Loucy (cell line): Measurements from ENCODE around the gene EVC.

ENCODE experiments used
- H2AFZ ChIP-seq: fragments of 200-600 bp; sonication (generic); 2 replicates; pipeline ENCODE4 v1.6.0; 2016; ENCODE audit warnings: antibody characterized with exemption, mild to moderate bottlenecking, low read length, moderate library complexity
- H3F3A ChIP-seq: fragments of 200-600 bp; 2 replicates; pipeline ENCODE4 v1.6.0; 2016; ENCODE audit warnings: antibody characterized with exemption, low read depth, mild to moderate bottlenecking
- H3K27me3 ChIP-seq: fragments of 200-600 bp; sonication (generic); 2 replicates; pipeline ENCODE4 v1.6.1; 2014; ENCODE audit warnings: low read length, mild to moderate bottlenecking; ENCODE audit not compliant: insufficient read depth, poor library complexity, severe bottlenecking
- H3K36me3 ChIP-seq: fragments of 200-600 bp; sonication (generic); 2 replicates; pipeline ENCODE4 v1.6.1; 2016; ENCODE audit warnings: low read length; ENCODE audit not compliant: insufficient read depth
- H3K4me1 ChIP-seq: fragments of 200-600 bp; sonication (generic); 2 replicates; pipeline ENCODE4 v1.5.1; 2014; ENCODE audit warnings: low read length, mild to moderate bottlenecking; ENCODE audit not compliant: insufficient read depth, poor library complexity, severe bottlenecking
- H3K4me2 ChIP-seq: fragments of 200-600 bp; sonication (generic); 2 replicates; pipeline ENCODE4 v1.6.0; 2014; ENCODE audit warnings: antibody characterized with exemption, low read length, low read depth, mild to moderate bottlenecking; ENCODE audit not compliant: poor library complexity, severe bottlenecking
- H3K4me3 ChIP-seq: fragments of 200-600 bp; sonication (generic); 2 replicates; pipeline ENCODE4 v1.5.1; 2014; ENCODE audit warnings: low read length, mild to moderate bottlenecking, mixed read lengths; ENCODE audit not compliant: poor library complexity, severe bottlenecking
- H3K79me2 ChIP-seq: fragments of 200-600 bp; sonication (generic); 2 replicates; pipeline ENCODE4 v1.6.1; 2014; ENCODE audit warnings: low read length; ENCODE audit not compliant: insufficient read depth
- H3K9ac ChIP-seq: fragments of 200-600 bp; sonication (generic); 2 replicates; pipeline ENCODE4 v1.6.0; 2014; ENCODE audit warnings: mild to moderate bottlenecking, low read depth, low read length, moderate library complexity; ENCODE audit not compliant: poor library complexity, severe bottlenecking
- H3K9me2 ChIP-seq: fragments of 200-600 bp; sonication (generic); replicated peaks from 2 replicates; pipeline ENCODE4 v1.6.1; 2016; ENCODE audit warnings: low read depth, low read length, mixed read lengths
- H3K9me3 ChIP-seq: fragments of 200-600 bp; sonication (generic); 2 replicates; pipeline ENCODE4 v1.6.1; 2014; ENCODE audit warnings: mild to moderate bottlenecking, antibody characterized with exemption, low read length, low read depth; ENCODE audit not compliant: insufficient read depth
- H4K20me1 ChIP-seq: fragments of 200-600 bp; sonication (generic); 2 replicates; pipeline ENCODE4 v1.6.0; 2014; ENCODE audit warnings: antibody characterized with exemption, low read length, mild to moderate bottlenecking; ENCODE audit not compliant: insufficient read depth, poor library complexity, severe bottlenecking
- EZH2phosphoT487 ChIP-seq: fragments of 200-600 bp; IDR thresholded peaks from 2 replicates; pipeline ENCODE4 v1.6.1; 2018; ENCODE audit warnings: antibody characterized with exemption, mild to moderate bottlenecking, moderate library complexity, borderline replicate concordance
- TF ChIP-seq, protein P1 (sequence below): fragments of 200-600 bp; sonication (generic); conservative IDR thresholded peaks from 2 replicates; pipeline ENCODE4 v1.5.1; 2014; ENCODE audit warnings: mild to moderate bottlenecking, antibody characterized with exemption, low read length

EVC gene

DNA sequence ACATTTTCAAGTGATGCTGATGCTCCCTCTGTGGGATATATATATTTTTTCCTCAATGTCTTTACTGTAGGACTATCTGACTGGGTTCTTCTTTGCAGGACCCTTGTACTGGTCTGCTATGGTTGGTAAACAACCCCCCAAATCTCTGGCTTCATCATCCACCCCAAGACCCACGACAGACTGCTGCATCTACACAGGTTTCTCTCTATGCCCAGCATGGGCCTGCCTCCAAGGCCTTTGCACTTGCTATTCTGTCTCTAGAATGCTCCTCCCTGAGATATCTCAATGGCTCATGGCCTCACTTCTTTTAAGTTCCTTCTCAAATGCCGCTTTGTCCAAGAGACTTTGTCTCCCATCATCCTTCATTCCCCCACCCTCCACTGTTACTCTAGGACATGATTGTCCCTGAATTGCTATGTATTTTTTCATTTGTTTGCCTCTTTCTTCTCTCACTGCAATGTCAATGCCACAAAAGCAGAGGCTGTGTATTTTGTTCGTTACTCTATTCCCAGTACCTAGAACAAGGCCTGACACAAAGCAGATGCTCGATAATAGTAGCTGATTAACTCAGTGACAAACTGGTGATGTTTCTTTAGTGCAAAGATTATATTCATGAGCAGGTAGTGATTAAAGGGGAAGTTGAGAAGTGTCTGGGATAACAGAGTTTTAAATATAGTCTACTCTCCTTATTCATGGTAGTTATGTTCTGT, 6.6 kb downstream of the EVC start:
- Histone ChIP-seq H3K9me3 (0 out of 2 replicates have a peak, but pooled peaks cover 4% of the 10 kb centered on the region), H4K20me1 (no peaks in the 10 kb centered on the region), H3K4me3 (no peak overlapping the region), H3K27me3 (no peaks in the 10 kb centered on the region), H3K4me2 (no peak overlapping the region), H2AFZ (no peak overlapping the region), H3K9me2 (no peaks in the 10 kb centered on the region), H3K36me3 (no peaks in the 10 kb centered on the region), H3K79me2 (no peaks in the 10 kb centered on the region), H3K4me1 (no peaks in the 10 kb centered on the region), H3K9ac (no peak overlapping the region), H3F3A (no peaks in the 10 kb centered on the region)
- no peak for TF ChIP-seq EZH2phosphoT487

DNA sequence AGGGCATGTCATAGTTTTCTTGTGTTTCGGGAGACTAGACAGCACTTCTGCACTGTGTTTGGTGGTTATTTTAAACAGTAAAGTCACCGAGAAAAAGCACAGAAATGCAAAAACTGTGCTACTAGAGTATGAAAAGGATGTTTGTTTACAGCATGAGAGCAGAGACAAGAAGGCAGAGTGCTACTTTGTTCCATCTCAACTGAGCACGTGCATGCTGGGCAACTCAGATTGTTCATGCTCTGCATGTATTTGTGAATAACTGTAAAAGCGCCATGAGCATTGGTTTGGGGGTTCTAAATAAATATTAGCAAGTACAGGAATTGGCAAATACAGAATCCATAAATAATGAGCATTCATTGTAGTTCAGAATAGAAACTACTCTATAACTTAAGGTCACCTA, 7.4 kb downstream of the EVC start:
- H3K9me2 ChIP-seq, result no peaks in the 10 kb centered on the region
- no peaks in the 10 kb centered on the region for H3K27me3 ChIP-seq
- no peaks in the 10 kb centered on the region for H4K20me1 ChIP-seq
- H3K36me3 ChIP-seq, result no peaks in the 10 kb centered on the region
- H3K4me1 ChIP-seq, result no peaks in the 10 kb centered on the region
- no peaks in the 10 kb centered on the region for H3K79me2 ChIP-seq
- H3K4me2 ChIP-seq, result no peak overlapping the region
- H3F3A ChIP-seq, result no peaks in the 10 kb centered on the region
- H3K9ac ChIP-seq, result no peak overlapping the region
- H3K9me3 ChIP-seq, result 0 out of 2 replicates have a peak, but pooled peaks cover 4% of the 10 kb centered on the region
- no peak for TF ChIP-seq EZH2phosphoT487
- TF ChIP-seq, protein P1, sequence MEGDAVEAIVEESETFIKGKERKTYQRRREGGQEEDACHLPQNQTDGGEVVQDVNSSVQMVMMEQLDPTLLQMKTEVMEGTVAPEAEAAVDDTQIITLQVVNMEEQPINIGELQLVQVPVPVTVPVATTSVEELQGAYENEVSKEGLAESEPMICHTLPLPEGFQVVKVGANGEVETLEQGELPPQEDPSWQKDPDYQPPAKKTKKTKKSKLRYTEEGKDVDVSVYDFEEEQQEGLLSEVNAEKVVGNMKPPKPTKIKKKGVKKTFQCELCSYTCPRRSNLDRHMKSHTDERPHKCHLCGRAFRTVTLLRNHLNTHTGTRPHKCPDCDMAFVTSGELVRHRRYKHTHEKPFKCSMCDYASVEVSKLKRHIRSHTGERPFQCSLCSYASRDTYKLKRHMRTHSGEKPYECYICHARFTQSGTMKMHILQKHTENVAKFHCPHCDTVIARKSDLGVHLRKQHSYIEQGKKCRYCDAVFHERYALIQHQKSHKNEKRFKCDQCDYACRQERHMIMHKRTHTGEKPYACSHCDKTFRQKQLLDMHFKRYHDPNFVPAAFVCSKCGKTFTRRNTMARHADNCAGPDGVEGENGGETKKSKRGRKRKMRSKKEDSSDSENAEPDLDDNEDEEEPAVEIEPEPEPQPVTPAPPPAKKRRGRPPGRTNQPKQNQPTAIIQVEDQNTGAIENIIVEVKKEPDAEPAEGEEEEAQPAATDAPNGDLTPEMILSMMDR, result no peak
- H2AFZ ChIP-seq, result no peak overlapping the region
- no peak overlapping the region for H3K4me3 ChIP-seq

DNA sequence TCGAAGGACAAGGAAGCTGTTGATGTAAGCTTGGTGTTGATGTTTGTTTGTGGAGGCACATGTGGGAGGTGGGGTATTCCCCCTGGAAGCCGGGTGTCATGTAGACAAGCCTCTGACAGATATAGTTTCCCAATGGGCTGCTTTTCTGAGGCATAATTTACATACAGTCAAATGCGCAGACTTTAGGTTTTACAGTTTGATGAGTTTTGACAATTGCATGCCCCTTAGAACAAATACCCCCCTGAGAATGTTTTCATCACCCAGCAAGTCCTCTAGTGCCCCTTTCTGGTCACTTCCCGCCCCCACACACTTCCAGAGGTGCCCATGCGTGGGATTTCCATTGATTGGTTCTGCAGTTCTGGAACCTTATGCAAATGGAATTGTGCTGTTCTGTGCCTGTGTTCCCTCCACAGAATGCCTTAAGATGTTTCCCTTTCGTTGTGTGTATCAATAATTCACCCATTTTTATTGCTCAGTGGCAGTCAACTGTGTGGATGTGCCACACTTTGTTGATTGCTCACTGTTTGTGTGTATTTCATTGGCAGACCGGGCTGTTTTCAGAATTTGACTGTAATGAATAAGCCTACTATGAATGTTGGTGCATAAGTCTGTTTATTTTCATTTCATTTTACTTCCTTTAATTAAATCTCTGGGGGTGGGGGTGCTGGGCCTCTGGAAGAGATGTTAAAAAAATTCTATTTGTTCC, 8.5 kb downstream of the EVC start:
- H3K27me3 ChIP-seq, result no peaks in the 10 kb centered on the region
- H4K20me1 ChIP-seq, result no peaks in the 10 kb centered on the region
- H3K79me2 ChIP-seq, result no peaks in the 10 kb centered on the region

More for the DNA sequence above, 8.5 kb downstream of the EVC start:
- H3F3A ChIP-seq, result no peaks in the 10 kb centered on the region
- no peaks in the 10 kb centered on the region for H3K4me1 ChIP-seq
- TF ChIP-seq, protein P1, result no peak
- TF ChIP-seq EZH2phosphoT487, result no peak
- H3K9ac ChIP-seq, result no peak overlapping the region
- H3K4me3 ChIP-seq, result no peak overlapping the region
- H3K36me3 ChIP-seq, result no peaks in the 10 kb centered on the region
- H2AFZ ChIP-seq, result no peak overlapping the region
- 0 out of 2 replicates have a peak, but pooled peaks cover under 1% of the 10 kb centered on the region for H3K9me3 ChIP-seq
- no peaks in the 10 kb centered on the region for H3K9me2 ChIP-seq
- no peak overlapping the region for H3K4me2 ChIP-seq
